Stimulated activated CD4-positive, alpha-beta T cell treated with anti-CD3 and anti-CD28 coated beads, Interleukin-4, amount 100 ng/mL, for 48 hours (primary cell): ENCODE measurements around the gene RRP8.

Experiments
- DNase-seq, 2 donors: peaks; one replicate each; pipeline ENCODE4 v3.0.0-alpha.2; 2020; ENCODE audit warnings: low read depth in 2 of 2

The RRP8 gene

GRCh38 chr11:6632116-6633073 lies 29.0 kb upstream of the RRP8 start:
- DNase-seq, result no peak

GRCh38 chr11:6631361-6631890 lies 28.0 kb upstream of the RRP8 start:
- DNase-seq, result no peak

DNA sequence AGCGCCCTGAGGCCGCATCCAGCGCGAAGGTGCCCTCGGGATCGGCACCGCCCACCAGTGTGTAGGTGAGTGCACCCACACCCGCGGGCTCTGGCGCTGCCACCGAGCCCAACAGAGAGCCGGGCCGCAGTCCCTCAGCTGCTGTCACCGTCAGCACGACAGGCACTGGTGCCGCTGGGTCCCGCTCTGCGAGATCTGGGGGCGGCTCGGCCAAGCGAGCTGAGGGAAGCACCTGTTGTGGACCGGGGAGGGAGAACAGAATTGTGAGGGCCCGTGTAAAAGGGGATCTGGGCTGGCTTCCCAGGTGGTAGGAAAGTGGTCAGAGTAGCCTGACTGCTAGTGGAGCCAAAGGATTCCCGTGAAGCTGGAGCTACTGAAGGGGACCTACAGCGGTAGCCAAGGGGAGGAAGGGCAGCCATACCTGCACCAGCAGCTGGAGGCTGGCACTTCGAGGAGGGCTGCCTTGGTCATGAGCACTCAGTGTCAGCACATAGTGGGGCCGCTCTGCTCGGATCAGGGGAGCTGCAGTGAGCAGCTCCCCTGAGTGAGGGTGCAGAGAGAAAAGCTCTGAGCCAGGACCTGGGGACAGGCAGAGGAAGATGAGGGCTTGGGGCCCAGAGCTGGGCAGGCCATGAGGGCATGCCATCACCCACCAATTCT lies 27.3 kb upstream of the RRP8 start:
- DNase-seq, result no peak

- no peak for DNase-seq
Observed at GRCh38 chr11:6629892-6630631, 26.6 kb upstream of the RRP8 start.

DNA sequence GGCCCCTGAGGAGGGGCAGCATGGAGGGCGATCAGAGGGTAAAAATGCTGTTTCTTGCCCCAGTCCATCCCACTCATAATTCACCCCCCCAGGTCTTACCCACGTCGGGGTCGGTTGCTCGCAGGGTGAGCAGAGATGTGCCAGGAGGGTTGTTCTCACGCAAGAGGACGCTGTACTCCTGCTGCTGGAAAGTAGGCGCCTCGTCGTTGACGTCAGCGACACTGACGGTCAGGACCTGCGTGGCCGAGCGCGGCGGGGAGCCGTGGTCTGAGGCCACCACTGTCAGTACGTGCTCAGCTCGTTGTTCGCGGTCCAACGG lies 26.1 kb upstream of the RRP8 start:
- no peak for DNase-seq

DNA sequence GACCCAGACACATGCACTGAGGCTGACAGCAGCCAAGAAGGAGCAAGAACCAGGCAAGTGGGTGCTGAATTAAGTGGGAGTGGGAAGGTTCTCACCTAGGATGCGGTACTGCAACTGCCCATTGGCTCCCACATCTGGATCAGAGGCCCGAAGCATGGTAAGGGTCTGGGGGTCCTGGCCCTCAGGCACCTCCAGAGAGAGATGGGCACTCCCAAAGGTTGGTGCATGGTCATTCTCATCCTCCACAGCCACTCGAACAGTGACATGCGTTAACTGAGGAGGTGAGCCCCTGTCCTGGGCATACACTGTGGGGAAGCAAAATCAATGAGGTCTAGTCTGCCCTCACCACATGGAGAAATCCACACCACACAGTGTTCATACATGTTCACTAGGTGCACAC lies 25.1 kb upstream of the RRP8 start:
- DNase-seq, result no peak

GRCh38 chr11:6627762-6628241 lies 24.4 kb upstream of the RRP8 start:
- DNase-seq, result no peak

GRCh38 chr11:6626971-6627761 lies 23.8 kb upstream of the RRP8 start:
- no peak for DNase-seq

GRCh38 chr11:6625832-6626420 lies 22.5 kb upstream of the RRP8 start:
- DNase-seq, result no peak

- no peak for DNase-seq
Observed at GRCh38 chr11:6625156-6625831, 21.9 kb upstream of the RRP8 start.

DNA sequence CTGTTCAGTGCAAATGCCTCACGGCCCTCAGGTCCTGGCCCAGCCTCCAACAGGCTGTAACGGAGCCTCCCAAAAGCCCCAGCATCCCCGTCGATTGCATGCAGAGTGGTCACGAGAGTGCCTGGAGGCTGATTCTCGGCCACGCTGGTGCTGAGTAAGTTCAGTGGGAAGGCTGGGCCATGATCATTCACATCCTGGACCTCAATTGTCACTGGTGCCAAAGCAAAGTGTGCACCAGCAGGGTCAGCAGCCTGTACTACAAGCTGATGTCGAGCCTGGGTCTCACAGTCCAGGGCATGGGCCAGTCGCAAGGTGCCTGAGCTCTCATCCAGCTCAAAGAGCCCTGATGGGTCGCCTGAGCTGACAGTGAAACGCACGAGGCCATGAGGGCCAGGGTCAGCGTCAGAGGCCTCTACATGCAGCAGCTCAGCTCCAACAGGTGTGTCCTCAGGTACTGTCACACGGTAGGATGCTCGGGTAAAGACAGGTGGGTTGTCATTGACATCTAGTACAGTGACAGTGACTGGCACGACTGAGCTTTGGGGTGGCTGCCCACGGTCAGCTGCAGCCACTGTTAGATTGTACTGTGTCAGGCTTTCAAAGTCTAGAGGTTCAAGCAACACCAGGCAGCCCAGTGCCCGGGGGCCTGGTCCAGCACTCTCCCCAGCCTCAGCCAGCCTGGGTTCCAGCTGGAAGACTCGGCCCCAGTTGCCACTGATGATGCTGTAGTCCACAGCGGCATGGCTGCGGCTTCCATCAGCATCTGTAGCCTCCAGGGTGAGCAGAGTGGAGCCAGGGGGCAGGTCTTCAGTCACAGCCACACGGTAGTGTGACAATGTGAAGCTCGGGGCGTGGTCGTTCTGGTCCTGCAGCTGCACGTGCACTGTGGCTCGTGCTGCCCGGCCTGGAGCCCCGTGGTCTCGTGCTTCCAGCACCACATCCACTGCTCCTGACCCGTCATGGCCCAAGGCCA lies 20.3 kb upstream of the RRP8 start:
- no peak for DNase-seq

GRCh38 chr11:6622261-6623171 lies 19.1 kb upstream of the RRP8 start:
- DNase-seq, result no peak

DNA sequence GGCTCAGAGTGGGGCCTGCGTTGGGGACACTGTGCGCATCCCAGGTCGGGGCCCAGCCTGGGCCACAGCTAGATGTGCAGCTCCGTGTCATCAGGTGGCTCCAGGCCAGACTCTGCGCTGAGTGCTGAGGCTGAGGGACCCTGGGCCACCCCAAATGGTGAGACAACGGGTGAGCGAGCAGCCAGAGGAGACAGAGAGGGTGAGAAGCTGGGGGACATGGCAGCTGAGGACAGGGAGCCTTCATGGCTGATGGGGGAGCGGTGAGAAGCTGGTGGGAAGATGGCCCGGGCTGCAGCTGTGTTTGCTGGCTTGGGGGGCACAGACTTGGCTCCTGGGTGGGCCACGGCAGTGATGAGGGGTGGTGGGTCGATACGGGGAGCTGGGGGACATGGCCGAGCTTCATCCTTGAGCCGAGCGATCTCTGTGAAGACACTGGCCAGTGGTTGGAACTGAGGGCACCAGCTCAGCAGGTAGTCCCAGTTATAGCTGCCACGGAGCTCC lies 18.3 kb upstream of the RRP8 start:
- no peak for DNase-seq

DNA sequence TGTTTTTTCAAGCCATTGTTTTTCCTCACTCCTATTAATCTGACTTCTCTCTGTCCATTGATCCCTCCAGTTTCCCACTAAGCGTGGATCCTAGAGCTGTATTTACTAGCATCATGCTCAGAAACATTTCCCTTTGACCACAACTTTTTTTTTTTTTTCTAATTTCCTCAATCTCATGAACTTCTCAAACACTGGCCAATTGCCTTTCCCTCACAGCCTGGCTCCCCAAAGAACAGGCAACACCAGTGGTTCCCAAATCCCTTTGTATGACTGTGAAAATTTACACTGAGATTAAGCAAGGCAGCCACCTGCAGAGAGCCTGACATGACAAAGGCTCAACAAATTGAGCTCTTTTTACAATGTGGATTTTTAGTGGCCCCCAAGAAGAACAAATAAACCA lies 17.2 kb upstream of the RRP8 start:
- DNase-seq, result no peak

DNA sequence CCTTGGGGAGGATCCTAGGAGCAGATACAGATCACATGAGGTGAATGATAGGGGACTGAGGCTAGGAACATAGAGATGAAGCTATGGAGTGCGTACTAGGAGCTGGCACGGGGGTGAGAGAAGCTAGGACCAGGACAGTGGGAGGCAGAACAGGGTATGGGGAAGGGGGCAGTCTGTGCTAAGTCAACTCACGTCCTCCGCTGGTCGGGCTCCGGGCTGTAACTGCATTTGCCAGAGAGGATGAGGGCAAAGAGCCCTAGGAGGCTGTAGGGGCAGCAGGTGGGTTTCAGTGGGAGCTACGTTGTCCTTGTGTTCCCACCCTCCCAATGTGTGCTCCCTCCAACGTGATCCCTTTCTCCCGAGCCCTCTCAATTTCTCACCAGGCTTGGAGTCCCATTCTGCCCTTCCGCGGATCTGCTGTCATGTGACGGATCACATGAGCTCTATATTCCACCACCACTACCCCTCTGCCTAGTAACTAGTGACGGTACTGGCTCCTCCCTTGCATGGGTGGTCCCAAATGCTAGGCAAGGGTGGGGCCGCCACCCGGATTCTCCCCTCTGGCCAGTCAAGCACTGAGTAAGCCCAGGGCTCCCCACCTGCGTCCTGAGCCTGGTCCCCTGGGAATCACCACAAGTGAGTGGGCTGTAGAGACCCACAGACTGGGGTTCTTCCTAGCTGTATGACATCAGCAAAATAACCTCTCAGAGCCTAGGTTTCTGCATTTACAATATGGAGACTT lies 15.8 kb upstream of the RRP8 start, which contains the start of gene TPP1:
TSS of gene TPP1 (minus strand) at position 419 of the 742 bp plus-strand sequence. CDS start at position 397, 22 bp downstream.
- peak; percentile 72 to 79 for DNase-seq

GRCh38 chr11:6618117-6619003 lies 14.9 kb upstream of the RRP8 start:
- DNase-seq, result peak in 1 of 2 donors; percentile 36
